Mesothelial cell of epicardium (in vitro differentiated cells): ENCODE results near the gene GABPB1. TPM values are rescaled to one million over a fixed set of nuclear protein-coding genes. Genes with fewer than 3 reads are reported as not detected.
"Not testable (repeated sequence)": the region's sequence is repeated elsewhere in the genome, so short reads cannot be mapped to it uniquely, and the experiment has no call there.

Source experiments
- DNase-seq, 2 experiments: peaks; one replicate each; pipeline ENCODE4 v3.0.0; 2021; ENCODE audit warnings: low spot score in 2 of 2; ENCODE audit not compliant: unreplicated experiment in 2 of 2
- H3K27ac Mint-ChIP-seq: 2 replicates; pipeline ENCODE4 v1.8.0; 2021; ENCODE audit warnings: mixed read lengths
- H3K27me3 Mint-ChIP-seq: 2 replicates; pipeline ENCODE4 v1.8.0; 2021; ENCODE audit warnings: low read depth, mixed read lengths
- H3K36me3 Mint-ChIP-seq: 2 replicates; pipeline ENCODE4 v1.8.0; 2021; ENCODE audit warnings: mixed read lengths
- H3K4me1 Mint-ChIP-seq: 2 replicates; pipeline ENCODE4 v1.8.0; 2021; ENCODE audit warnings: mixed read lengths
- H3K4me3 Mint-ChIP-seq: 2 replicates; pipeline ENCODE4 v1.8.0; 2021; ENCODE audit warnings: mild to moderate bottlenecking, moderate library complexity, mixed read lengths
- H3K9me3 Mint-ChIP-seq: 2 replicates; pipeline ENCODE4 v1.8.0; 2021; ENCODE audit warnings: mixed read lengths
- CTCF ChIP-seq: fragments of 200-600 bp; sonication (generic); IDR thresholded peaks from one replicate; pipeline ENCODE4 v1.5.0; 2021; ENCODE audit warnings: antibody characterized with exemption; ENCODE audit not compliant: unreplicated experiment
- total RNA-seq: library from RNA; stranded (reverse); gene quantifications from 3 replicates; pipeline ENCODE4 v1.2.1, GENCODE V29; 2021

GABPB1 gene
- 22.7 to 24.1 TPM (median 24.0 TPM) in 3 replicates for total RNA-seq

- no peak for TF ChIP-seq CTCF
- peaks cover 15% of the 10 kb centered on the region for H3K36me3 Mint-ChIP-seq
- H3K4me1 Mint-ChIP-seq = peaks cover 49% of the 10 kb centered on the region
- peak; percentile 82 to 90 for DNase-seq
- H3K27me3 Mint-ChIP-seq = no peaks in the 10 kb centered on the region
- H3K27ac Mint-ChIP-seq = peak within 1 kb of the TSS; percentile 100
- no peaks in the 10 kb centered on the region for H3K9me3 Mint-ChIP-seq
- peak within 1 kb of the TSS; percentile 95 for H3K4me3 Mint-ChIP-seq
These were observed at the start of gene GABPB1 for GRCh38 chr15:50354838-50355618. Gene GABPB1 (minus strand): TSS chr15:50355198. CDS start chr15:50309798, 45,400 bp downstream.

DNA sequence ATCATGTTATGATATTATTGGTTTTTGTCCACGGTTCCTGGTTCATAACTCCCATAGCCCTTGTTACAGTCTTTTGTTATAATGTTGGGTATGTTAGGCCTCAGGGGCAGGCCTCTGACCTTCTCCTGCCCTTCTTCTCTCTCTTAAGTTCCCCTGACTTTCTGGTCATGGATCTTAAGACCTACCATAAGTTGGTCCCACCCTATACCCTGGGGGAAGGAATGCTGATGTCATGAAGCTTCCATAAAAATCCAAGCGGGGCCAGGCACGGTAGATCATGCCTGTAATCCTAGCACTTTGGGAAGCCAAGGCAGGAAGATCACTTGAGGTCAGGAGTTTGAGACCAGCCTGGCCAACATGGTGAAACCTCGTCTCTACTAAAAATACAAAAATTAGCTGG, 36.6 kb upstream of the GABPB1 start:
- DNase-seq, H3K36me3 Mint-ChIP-seq, H3K9me3 Mint-ChIP-seq, H3K4me3 Mint-ChIP-seq, H3K27me3 Mint-ChIP-seq: not testable (repeated sequence)
- peaks cover 16% of the 10 kb centered on the region for H3K4me1 Mint-ChIP-seq
- peak overlapping the region; percentile 93 for H3K27ac Mint-ChIP-seq

- H3K27me3 Mint-ChIP-seq = peaks cover 3% of the 10 kb centered on the region
- no peaks in the 10 kb centered on the region for H3K36me3 Mint-ChIP-seq
- no peak for TF ChIP-seq CTCF
- H3K4me1 Mint-ChIP-seq = peaks cover 16% of the 10 kb centered on the region
- H3K27ac Mint-ChIP-seq = peak overlapping the region; percentile 93
- no peak for DNase-seq
- no peak overlapping the region for H3K4me3 Mint-ChIP-seq
- H3K9me3 Mint-ChIP-seq = no peaks in the 10 kb centered on the region
These were observed 35.7 kb upstream of the GABPB1 start for GRCh38 chr15:50390554-50391264.

GRCh38 chr15:50382408-50382807, 27.4 kb upstream of the GABPB1 start:
- H3K9me3 Mint-ChIP-seq, H3K36me3 Mint-ChIP-seq, DNase-seq, H3K4me1 Mint-ChIP-seq, H3K27me3 Mint-ChIP-seq, H3K27ac Mint-ChIP-seq, H3K4me3 Mint-ChIP-seq: not testable (repeated sequence)

DNA sequence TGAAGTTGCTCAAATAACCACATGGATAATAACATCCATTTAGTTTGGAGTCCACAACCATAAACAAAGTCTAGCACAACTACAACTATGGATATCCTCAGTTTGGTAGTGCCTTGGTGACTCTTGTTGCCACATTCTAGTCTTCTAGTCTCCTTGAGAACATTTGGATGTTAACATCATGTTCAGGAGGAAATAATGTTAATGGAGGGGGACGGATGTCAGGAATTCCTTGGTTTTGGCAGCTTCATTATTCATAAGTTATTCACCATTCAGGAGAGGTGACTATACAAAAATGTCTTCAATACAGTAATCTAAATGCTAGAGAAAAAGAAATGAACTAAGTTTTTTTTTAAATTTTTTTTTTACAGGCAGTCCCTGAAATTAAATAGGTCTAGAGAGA, 26.4 kb upstream of the GABPB1 start:
- Mint-ChIP-seq H3K27ac (no peak overlapping the region), H3K4me3 (no peak overlapping the region), H3K36me3 (no peaks in the 10 kb centered on the region), H3K27me3 (no peaks in the 10 kb centered on the region), H3K9me3 (no peaks in the 10 kb centered on the region), H3K4me1 (no peaks in the 10 kb centered on the region)
- no peak for TF ChIP-seq CTCF
- DNase-seq = no peak

DNA sequence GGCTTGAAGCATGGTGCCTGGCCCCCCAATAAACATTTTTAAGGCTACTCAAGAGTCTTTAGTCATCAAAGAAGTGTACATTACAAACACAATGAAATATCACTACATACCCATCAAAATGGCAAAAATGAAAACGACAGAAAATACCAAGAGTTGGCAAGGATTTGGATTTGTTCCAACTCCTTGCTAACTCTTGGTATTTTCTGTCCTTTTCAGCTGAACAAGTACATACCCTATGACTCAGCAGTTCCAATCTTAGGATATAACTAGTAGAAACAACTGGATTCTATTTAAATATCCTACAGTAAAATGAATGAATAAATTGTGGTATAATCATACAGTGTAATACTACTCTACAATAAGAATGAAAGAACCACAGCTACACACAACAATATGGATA, 25.1 kb upstream of the GABPB1 start:
- no peaks in the 10 kb centered on the region for H3K9me3 Mint-ChIP-seq

GRCh38 chr15:50379413-50379812, 24.4 kb upstream of the GABPB1 start:
- not testable (repeated sequence) for H3K4me1 Mint-ChIP-seq, H3K4me3 Mint-ChIP-seq, H3K9me3 Mint-ChIP-seq, H3K27me3 Mint-ChIP-seq, DNase-seq, H3K27ac Mint-ChIP-seq, H3K36me3 Mint-ChIP-seq

More for the DNA sequence above, 25.1 kb upstream of the GABPB1 start:
- TF ChIP-seq CTCF = no peak
- Mint-ChIP-seq H3K4me1 (no peaks in the 10 kb centered on the region), H3K27me3 (no peaks in the 10 kb centered on the region), H3K36me3 (no peaks in the 10 kb centered on the region), H3K4me3 (no peak overlapping the region), H3K27ac (no peak overlapping the region)
- no peak for DNase-seq
